HUES48 (cell line): ENCODE results near the gene OR51B5.
"Not testable (repeated sequence)": the region's sequence is repeated elsewhere in the genome, so short reads cannot be mapped to it uniquely, and the experiment has no call there.

Source experiments
- H3K27ac ChIP-seq: one replicate; pipeline ENCODE4 v1.7.0; 2013; ENCODE audit warnings: low read depth, low read length, inconsistent platforms
- H3K27me3 ChIP-seq: 2 replicates; pipeline ENCODE4 v1.6.1; 2013; ENCODE audit warnings: mild to moderate bottlenecking, low read length; ENCODE audit not compliant: control insufficient read depth, insufficient read depth
- H3K36me3 ChIP-seq: 2 replicates; pipeline ENCODE4 v1.6.1; 2013; ENCODE audit warnings: low read length; ENCODE audit not compliant: control insufficient read depth, insufficient read depth
- H3K4me1 ChIP-seq: 2 replicates; pipeline ENCODE4 v1.6.1; 2013; ENCODE audit warnings: mild to moderate bottlenecking, low read length; ENCODE audit not compliant: control insufficient read depth, insufficient read depth
- H3K4me3 ChIP-seq: 2 replicates; pipeline ENCODE4 v1.5.1; 2013; ENCODE audit warnings: mild to moderate bottlenecking, low read depth, low read length
- H3K9ac ChIP-seq: 2 replicates; pipeline ENCODE4 v1.6.1; 2013; ENCODE audit warnings: mild to moderate bottlenecking, low read depth, low read length, moderate library complexity
- H3K9me3 ChIP-seq: 2 replicates; pipeline ENCODE4 v1.6.1; 2013; ENCODE audit warnings: low read length; ENCODE audit not compliant: control insufficient read depth, insufficient read depth

OR51B5 gene

GRCh38 chr11:5343474-5344335 lies at the start of gene OR51B5:
OR51B5 (minus strand) TSS chr11:5343524; CDS start chr11:5343524, 0 bp downstream.
- peaks cover 4% of the 10 kb centered on the region for H3K4me1 ChIP-seq

GRCh38 chr11:5390210-5390609 lies 46.9 kb upstream of the OR51B5 start:
- Histone ChIP-seq H3K27me3 (no peaks in the 10 kb centered on the region), H3K36me3 (no peaks in the 10 kb centered on the region), H3K27ac (no peak overlapping the region), H3K9me3 (no peaks in the 10 kb centered on the region), H3K4me3 (no peak overlapping the region), H3K9ac (no peak overlapping the region), H3K4me1 (peaks cover 17% of the 10 kb centered on the region)

More at GRCh38 chr11:5343474-5344335, at the start of gene OR51B5:
- no peaks in the 10 kb centered on the region for H3K36me3 ChIP-seq
- H3K27me3 ChIP-seq, result no peaks in the 10 kb centered on the region
- H3K9ac ChIP-seq, result no peak within 1 kb of the TSS
- no peak within 1 kb of the TSS for H3K27ac ChIP-seq
- H3K9me3 ChIP-seq, result no peaks in the 10 kb centered on the region
- no peak within 1 kb of the TSS for H3K4me3 ChIP-seq

- H3K9ac ChIP-seq, result no peak overlapping the region
- H3K9me3 ChIP-seq, result no peaks in the 10 kb centered on the region
- peaks cover 26% of the 10 kb centered on the region for H3K4me1 ChIP-seq
- H3K27ac ChIP-seq, result no peak overlapping the region
- H3K4me3 ChIP-seq, result no peak overlapping the region
- H3K36me3 ChIP-seq, result no peaks in the 10 kb centered on the region
- H3K27me3 ChIP-seq, result no peaks in the 10 kb centered on the region
Measured at GRCh38 chr11:5384335-5384734, 41.0 kb upstream of the OR51B5 start.

GRCh38 chr11:5383576-5383975 lies 40.3 kb upstream of the OR51B5 start, which contains the start of gene OR51M1:
OR51M1 (plus strand) TSS chr11:5383812; CDS start chr11:5389399, 5,587 bp downstream.
- Histone ChIP-seq H3K9ac (no peak within 1 kb of the TSS), H3K4me1 (peaks cover 23% of the 10 kb centered on the region), H3K4me3 (no peak within 1 kb of the TSS), H3K9me3 (no peaks in the 10 kb centered on the region), H3K36me3 (no peaks in the 10 kb centered on the region), H3K27ac (no peak within 1 kb of the TSS), H3K27me3 (no peaks in the 10 kb centered on the region)

GRCh38 chr11:5380740-5381342 lies 37.5 kb upstream of the OR51B5 start:
- Histone ChIP-seq H3K9me3 (no peaks in the 10 kb centered on the region), H3K9ac (no peak overlapping the region), H3K27me3 (no peaks in the 10 kb centered on the region)

GRCh38 chr11:5369789-5370188 lies 26.5 kb upstream of the OR51B5 start:
- Histone ChIP-seq H3K9me3 (peaks cover 9% of the 10 kb centered on the region), H3K36me3 (no peaks in the 10 kb centered on the region), H3K4me1 (peaks cover 9% of the 10 kb centered on the region), H3K4me3 (no peak overlapping the region), H3K27ac (no peak overlapping the region), H3K9ac (no peak overlapping the region), H3K27me3 (no peaks in the 10 kb centered on the region)

More at GRCh38 chr11:5380740-5381342, 37.5 kb upstream of the OR51B5 start:
- Histone ChIP-seq H3K36me3 (no peaks in the 10 kb centered on the region), H3K27ac (no peak overlapping the region), H3K4me1 (peaks cover 9% of the 10 kb centered on the region), H3K4me3 (no peak overlapping the region)

- peaks cover 9% of the 10 kb centered on the region for H3K9me3 ChIP-seq
- H3K27ac ChIP-seq, result no peak overlapping the region
- no peaks in the 10 kb centered on the region for H3K36me3 ChIP-seq
- H3K4me1 ChIP-seq, result peaks cover 9% of the 10 kb centered on the region
- no peak overlapping the region for H3K4me3 ChIP-seq
- no peaks in the 10 kb centered on the region for H3K27me3 ChIP-seq
- no peak overlapping the region for H3K9ac ChIP-seq
Measured at GRCh38 chr11:5368502-5369043, 25.2 kb upstream of the OR51B5 start.

GRCh38 chr11:5367448-5368074 lies 24.2 kb upstream of the OR51B5 start:
- H3K4me3 ChIP-seq, result no peak overlapping the region
- H3K9ac ChIP-seq, result no peak overlapping the region
- H3K4me1 ChIP-seq, result peaks cover 9% of the 10 kb centered on the region
- H3K27me3 ChIP-seq, result no peaks in the 10 kb centered on the region
- H3K27ac ChIP-seq, result no peak overlapping the region
- H3K36me3 ChIP-seq, result no peaks in the 10 kb centered on the region
- H3K9me3 ChIP-seq, result no peaks in the 10 kb centered on the region

- Histone ChIP-seq H3K36me3 (no peaks in the 10 kb centered on the region), H3K9me3 (no peaks in the 10 kb centered on the region), H3K27ac (no peak overlapping the region), H3K4me1 (peaks cover 9% of the 10 kb centered on the region), H3K27me3 (no peaks in the 10 kb centered on the region), H3K4me3 (no peak overlapping the region), H3K9ac (no peak overlapping the region)
Measured at GRCh38 chr11:5366856-5367255, 23.5 kb upstream of the OR51B5 start.

- H3K27me3 ChIP-seq, H3K27ac ChIP-seq, H3K9me3 ChIP-seq, H3K9ac ChIP-seq, H3K4me1 ChIP-seq, H3K4me3 ChIP-seq, H3K36me3 ChIP-seq: not testable (repeated sequence)
Measured at GRCh38 chr11:5366365-5366764, 23.0 kb upstream of the OR51B5 start.
